Stimulated activated naive CD8-positive, alpha-beta T cell treated with anti-CD3 and anti-CD28 coated beads, Interleukin-15, Interleukin-2, amounts not matched to agents 100 ng/mL and 50 ng/mL, for 24 hours (primary cell): ENCODE measurements around the gene GJB2.

Source experiments
- H3K27ac Mint-ChIP-seq: one replicate; pipeline ENCODE4 v1.8.0; 2021; ENCODE audit warnings: mild to moderate bottlenecking, mixed read lengths
- H3K27me3 Mint-ChIP-seq: one replicate; pipeline ENCODE4 v1.8.0; 2021; ENCODE audit warnings: mixed read lengths
- H3K36me3 Mint-ChIP-seq: one replicate; pipeline ENCODE4 v1.8.0; 2021; ENCODE audit warnings: low read depth, mixed read lengths
- H3K4me1 Mint-ChIP-seq: one replicate; pipeline ENCODE4 v1.8.0; 2021; ENCODE audit warnings: low read depth, mixed read lengths
- H3K4me3 Mint-ChIP-seq: one replicate; pipeline ENCODE4 v1.8.0; 2021; ENCODE audit warnings: mild to moderate bottlenecking, mixed read lengths
- H3K9me3 Mint-ChIP-seq: one replicate; pipeline ENCODE4 v1.8.0; 2021; ENCODE audit warnings: mixed read lengths

Gene GJB2

GRCh38 chr13:20192836-20193161 is at the start of gene GJB2:
Gene GJB2, minus strand, starts transcription at chr13:20192938. Its CDS starts 3,357 bp downstream, at chr13:20189581.
- Mint-ChIP-seq H3K36me3 (no peaks in the 10 kb centered on the region), H3K4me3 (peak within 1 kb of the TSS; percentile 72), H3K27ac (no peak within 1 kb of the TSS), H3K27me3 (peaks cover 60% of the 10 kb centered on the region), H3K9me3 (no peaks in the 10 kb centered on the region), H3K4me1 (peaks cover 30% of the 10 kb centered on the region)

DNA sequence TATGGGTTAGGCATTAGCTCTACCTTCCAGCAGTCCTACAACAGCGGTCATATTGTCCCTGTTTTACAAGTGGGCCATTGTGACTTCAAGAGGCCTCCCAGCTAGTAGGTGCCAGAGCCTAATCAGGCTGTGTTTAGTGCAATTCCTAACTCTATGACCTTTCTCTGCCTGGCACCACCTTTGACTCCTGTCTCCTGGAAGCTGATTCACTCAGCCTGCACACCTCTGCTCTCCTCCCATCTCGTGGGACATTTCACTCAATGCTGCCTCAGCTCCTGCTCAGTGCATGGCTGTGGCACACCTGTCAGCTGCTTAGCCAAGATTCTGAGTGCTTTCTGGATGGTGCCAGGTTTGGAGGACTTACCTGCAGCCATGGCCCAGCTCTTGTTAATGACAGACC is 48.9 kb upstream of the GJB2 start:
- peaks cover 4% of the 10 kb centered on the region for H3K9me3 Mint-ChIP-seq
- H3K4me3 Mint-ChIP-seq, result no peak overlapping the region
- no peaks in the 10 kb centered on the region for H3K36me3 Mint-ChIP-seq
- no peak overlapping the region for H3K27ac Mint-ChIP-seq
- H3K27me3 Mint-ChIP-seq, result peaks cover 14% of the 10 kb centered on the region
- H3K4me1 Mint-ChIP-seq, result no peaks in the 10 kb centered on the region

- peaks cover 4% of the 10 kb centered on the region for H3K9me3 Mint-ChIP-seq
- H3K4me1 Mint-ChIP-seq, result no peaks in the 10 kb centered on the region
- H3K36me3 Mint-ChIP-seq, result no peaks in the 10 kb centered on the region
- H3K27me3 Mint-ChIP-seq, result peaks cover 16% of the 10 kb centered on the region
- no peak overlapping the region for H3K4me3 Mint-ChIP-seq
- no peak overlapping the region for H3K27ac Mint-ChIP-seq
Observed at GRCh38 chr13:20239748-20240147, 47.0 kb upstream of the GJB2 start.

DNA sequence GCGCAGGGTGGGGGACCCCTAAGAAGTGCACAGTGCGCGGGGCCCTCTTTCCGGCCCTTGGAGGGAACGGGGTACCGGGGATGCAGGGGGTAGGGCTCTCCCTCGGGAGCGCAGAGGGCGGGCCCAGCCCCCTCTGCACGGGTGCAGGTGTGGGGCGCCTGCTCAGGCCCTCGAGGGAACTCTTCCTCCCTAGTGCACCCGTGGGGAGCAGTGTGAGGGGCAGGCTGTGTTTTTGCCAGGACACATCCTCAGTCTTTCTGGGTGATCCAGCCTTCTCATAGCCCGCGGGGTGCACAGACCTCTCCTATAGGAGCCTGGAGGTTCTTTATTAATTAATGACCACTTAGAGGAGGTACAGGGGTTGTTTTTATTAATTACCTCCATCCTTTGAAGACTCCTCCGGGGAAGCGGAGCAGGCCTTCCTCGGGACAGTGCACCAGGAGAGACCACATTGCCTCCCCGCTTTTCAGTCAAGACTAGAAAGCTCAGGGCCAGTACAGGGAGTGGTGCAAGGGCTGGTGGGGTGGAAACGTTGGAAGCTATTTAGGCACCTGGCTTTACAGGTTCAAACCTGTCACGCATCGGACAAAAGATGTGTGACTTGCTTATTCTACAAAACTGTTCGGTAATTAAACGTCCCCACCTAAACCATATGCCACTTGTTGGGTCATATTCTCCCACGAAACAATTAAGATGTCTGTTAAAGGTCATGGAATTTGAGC is 40.0 kb upstream of the GJB2 start:
- Mint-ChIP-seq H3K4me3 (no peak overlapping the region), H3K27ac (no peak overlapping the region), H3K4me1 (peaks cover 5% of the 10 kb centered on the region), H3K9me3 (no peaks in the 10 kb centered on the region), H3K36me3 (no peaks in the 10 kb centered on the region), H3K27me3 (peaks cover 49% of the 10 kb centered on the region)

DNA sequence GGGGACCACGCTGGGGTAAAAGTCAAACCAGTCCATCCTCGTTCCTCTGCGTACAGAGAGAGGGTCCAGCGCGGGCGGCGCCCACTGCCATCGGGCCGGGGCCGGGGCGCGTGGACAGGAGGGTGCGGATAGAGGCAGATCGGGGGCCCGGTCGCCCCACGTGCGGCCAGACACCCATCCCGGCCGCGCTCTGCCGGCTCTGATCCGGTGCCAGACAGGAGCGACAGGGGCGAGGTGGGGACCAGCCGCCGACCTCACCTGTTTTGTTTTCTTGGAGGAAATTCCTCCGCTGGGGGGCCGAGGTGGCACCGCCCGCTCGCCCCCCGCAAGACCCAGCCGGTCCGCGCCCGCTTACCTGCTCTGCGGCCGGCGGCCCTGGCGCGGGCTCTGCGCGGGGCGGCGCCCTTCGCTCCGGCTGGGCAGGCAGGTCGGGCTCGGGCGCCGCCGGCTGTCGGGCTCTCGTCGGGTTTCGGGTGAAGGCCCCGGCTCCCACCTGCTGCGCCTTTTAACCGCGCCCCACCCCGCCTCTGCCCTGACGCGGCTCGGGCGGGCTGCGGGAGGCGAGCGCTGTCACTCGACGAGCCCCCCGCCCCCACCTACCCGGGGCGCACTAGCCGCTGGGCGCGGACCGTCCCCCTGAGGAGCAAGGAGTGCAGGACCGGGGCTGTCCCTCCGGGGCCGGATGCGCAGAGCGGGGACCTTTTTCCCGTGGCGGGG is 39.3 kb upstream of the GJB2 start, which contains the start of gene GJB6:
Gene GJB6, minus strand, starts transcription at position 481 of the 717 bp plus-strand sequence. CDS start 8,839 bp downstream, outside the sequence.
- Mint-ChIP-seq H3K36me3 (no peaks in the 10 kb centered on the region), H3K4me3 (peak within 1 kb of the TSS; percentile 78), H3K4me1 (peaks cover 5% of the 10 kb centered on the region), H3K9me3 (no peaks in the 10 kb centered on the region), H3K27ac (peak within 1 kb of the TSS; percentile 58), H3K27me3 (peaks cover 46% of the 10 kb centered on the region)

- no peaks in the 10 kb centered on the region for H3K36me3 Mint-ChIP-seq
- H3K4me3 Mint-ChIP-seq, result peak overlapping the region; percentile 78
- no peaks in the 10 kb centered on the region for H3K9me3 Mint-ChIP-seq
- peaks cover 5% of the 10 kb centered on the region for H3K4me1 Mint-ChIP-seq
- peak overlapping the region; percentile 58 for H3K27ac Mint-ChIP-seq
- peaks cover 45% of the 10 kb centered on the region for H3K27me3 Mint-ChIP-seq
Observed at GRCh38 chr13:20230913-20231838, 38.4 kb upstream of the GJB2 start.

DNA sequence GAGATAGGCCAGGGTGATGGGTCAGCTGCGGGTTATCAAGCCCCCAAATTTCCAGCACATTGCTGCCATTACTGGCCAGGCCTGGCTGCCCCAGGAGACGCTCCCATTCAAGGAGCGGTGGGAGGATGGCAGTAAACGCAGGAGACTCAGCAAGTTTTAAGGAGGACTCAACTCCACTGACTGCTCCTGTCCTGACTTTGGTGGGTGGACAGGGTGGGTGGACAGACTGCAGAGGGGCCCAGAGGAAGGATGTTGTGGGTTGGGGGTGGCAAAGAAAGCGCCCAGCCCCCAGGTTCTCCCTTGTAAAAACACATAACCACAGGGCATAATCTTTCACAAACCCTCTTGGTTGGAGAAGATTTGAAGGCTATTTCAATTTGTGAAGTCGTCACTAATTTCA is 35.0 kb upstream of the GJB2 start:
- Mint-ChIP-seq H3K4me1 (peaks cover 5% of the 10 kb centered on the region), H3K4me3 (no peak overlapping the region), H3K9me3 (no peaks in the 10 kb centered on the region), H3K27me3 (peaks cover 28% of the 10 kb centered on the region), H3K27ac (no peak overlapping the region), H3K36me3 (no peaks in the 10 kb centered on the region)

DNA sequence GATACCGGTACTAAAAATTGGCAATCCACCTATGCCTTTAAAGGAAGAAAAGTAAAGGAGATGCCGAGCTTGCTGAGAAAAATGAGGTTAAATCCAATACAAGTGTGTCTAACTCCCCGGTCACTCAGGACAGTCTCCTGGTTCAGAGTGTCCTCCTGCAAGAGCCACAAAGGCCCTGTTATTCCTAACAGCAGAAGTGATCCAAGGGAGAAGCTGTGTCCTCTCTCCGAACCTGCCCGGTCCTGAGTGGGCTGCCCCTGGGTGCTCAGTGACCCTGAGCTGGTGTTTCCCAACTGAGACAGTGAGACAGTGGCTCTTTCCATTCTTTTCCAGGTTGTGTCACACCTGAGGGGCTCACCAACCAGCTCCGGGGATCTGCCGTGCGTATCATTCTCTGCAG is 34.5 kb upstream of the GJB2 start:
- Mint-ChIP-seq H3K9me3 (no peaks in the 10 kb centered on the region), H3K4me3 (no peak overlapping the region), H3K4me1 (peaks cover 5% of the 10 kb centered on the region), H3K36me3 (no peaks in the 10 kb centered on the region), H3K27me3 (peaks cover 26% of the 10 kb centered on the region), H3K27ac (no peak overlapping the region)

DNA sequence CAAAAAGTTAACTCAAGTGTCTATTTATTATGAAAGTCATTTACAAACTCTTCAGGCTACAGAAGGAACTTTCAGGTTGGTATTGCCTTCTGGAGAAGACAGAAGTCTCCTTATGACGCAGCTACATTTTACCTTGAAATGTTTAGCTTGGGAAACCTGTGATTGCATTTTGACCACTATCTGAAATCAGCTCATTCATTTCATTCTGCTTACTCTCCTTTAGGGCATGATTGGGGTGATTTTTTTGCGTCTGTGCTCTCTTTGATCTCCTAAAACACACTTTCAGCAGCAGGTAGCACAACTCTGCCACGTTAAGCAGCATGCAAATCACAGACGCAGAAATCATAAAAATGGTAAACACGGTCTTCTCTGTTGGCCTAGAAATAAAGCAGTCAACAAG is 29.8 kb upstream of the GJB2 start:
- Mint-ChIP-seq H3K4me3 (no peak overlapping the region), H3K36me3 (no peaks in the 10 kb centered on the region), H3K4me1 (peaks cover 18% of the 10 kb centered on the region), H3K9me3 (no peaks in the 10 kb centered on the region), H3K27ac (no peak overlapping the region), H3K27me3 (peaks cover 3% of the 10 kb centered on the region)

GRCh38 chr13:20221772-20222171 is 29.0 kb upstream of the GJB2 start:
- no peak overlapping the region for H3K4me3 Mint-ChIP-seq
- no peaks in the 10 kb centered on the region for H3K9me3 Mint-ChIP-seq
- no peak overlapping the region for H3K27ac Mint-ChIP-seq
- H3K4me1 Mint-ChIP-seq, result peaks cover 18% of the 10 kb centered on the region
- H3K27me3 Mint-ChIP-seq, result peaks cover 3% of the 10 kb centered on the region
- no peaks in the 10 kb centered on the region for H3K36me3 Mint-ChIP-seq

DNA sequence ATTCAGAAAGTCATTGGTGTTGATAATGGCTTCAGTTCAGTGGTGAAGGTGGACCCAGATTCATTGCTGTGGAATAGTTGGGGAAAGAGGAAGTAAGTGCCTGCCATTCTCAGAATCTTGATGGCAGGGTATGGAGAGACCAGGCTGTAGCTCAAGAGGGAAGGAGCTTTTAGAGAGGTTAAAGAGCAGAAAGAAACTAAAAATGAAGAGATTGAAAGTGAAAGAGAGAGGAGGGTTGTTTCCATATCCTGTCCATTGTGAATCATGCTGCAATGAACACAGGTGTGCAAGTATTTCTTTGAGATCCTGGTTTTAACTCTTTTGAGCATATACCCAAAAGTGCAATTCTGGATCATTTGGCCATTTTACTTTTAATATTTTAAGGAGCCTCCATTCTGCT is 26.8 kb upstream of the GJB2 start:
- H3K36me3 Mint-ChIP-seq, result no peaks in the 10 kb centered on the region
- peaks cover 8% of the 10 kb centered on the region for H3K27me3 Mint-ChIP-seq

GRCh38 chr13:20217168-20217567 is 24.4 kb upstream of the GJB2 start:
- no peak overlapping the region for H3K4me3 Mint-ChIP-seq
- peaks cover 18% of the 10 kb centered on the region for H3K4me1 Mint-ChIP-seq
- H3K9me3 Mint-ChIP-seq, result no peaks in the 10 kb centered on the region
- H3K27me3 Mint-ChIP-seq, result peaks cover 26% of the 10 kb centered on the region
- no peak overlapping the region for H3K27ac Mint-ChIP-seq
- no peaks in the 10 kb centered on the region for H3K36me3 Mint-ChIP-seq

More for the DNA sequence above, 26.8 kb upstream of the GJB2 start:
- Mint-ChIP-seq H3K9me3 (no peaks in the 10 kb centered on the region), H3K4me1 (peaks cover 18% of the 10 kb centered on the region), H3K4me3 (peak overlapping the region; percentile 59), H3K27ac (peak overlapping the region; percentile 60)

DNA sequence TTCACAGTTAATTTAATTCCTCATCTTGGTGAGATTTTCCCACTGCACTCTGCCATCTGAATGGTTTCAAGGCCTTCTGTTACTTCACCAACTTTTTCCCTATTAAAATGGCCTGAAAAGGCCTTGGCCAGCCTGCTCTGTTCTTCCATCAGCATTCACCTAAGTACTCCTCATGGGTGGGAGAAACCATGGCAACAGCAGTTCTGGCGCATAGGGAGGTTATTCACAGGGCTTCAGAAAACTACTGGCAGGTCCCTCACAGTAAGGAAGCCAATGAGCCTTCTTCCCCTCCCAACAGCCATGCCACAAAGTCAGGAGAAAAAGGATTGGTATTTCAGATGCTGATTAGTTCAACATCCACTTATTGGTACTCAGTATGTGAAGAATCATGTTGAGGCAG is 17.2 kb upstream of the GJB2 start:
- peaks cover 35% of the 10 kb centered on the region for H3K27me3 Mint-ChIP-seq
- H3K9me3 Mint-ChIP-seq, result no peaks in the 10 kb centered on the region
- H3K4me3 Mint-ChIP-seq, result no peak overlapping the region
- no peak overlapping the region for H3K27ac Mint-ChIP-seq
- H3K36me3 Mint-ChIP-seq, result no peaks in the 10 kb centered on the region
- no peaks in the 10 kb centered on the region for H3K4me1 Mint-ChIP-seq

GRCh38 chr13:20206698-20207235 is 14.0 kb upstream of the GJB2 start:
- H3K27me3 Mint-ChIP-seq, result peaks cover 19% of the 10 kb centered on the region
- H3K36me3 Mint-ChIP-seq, result no peaks in the 10 kb centered on the region
- no peaks in the 10 kb centered on the region for H3K4me1 Mint-ChIP-seq
- no peak overlapping the region for H3K27ac Mint-ChIP-seq
- H3K9me3 Mint-ChIP-seq, result no peaks in the 10 kb centered on the region
- no peak overlapping the region for H3K4me3 Mint-ChIP-seq
